Smooth muscle cell (in vitro differentiated cells): Measurements from ENCODE around the gene P2RX2. TPM values are rescaled to one million over a fixed set of nuclear protein-coding genes. Genes with fewer than 3 reads are reported as not detected.

Source experiments
- DNase-seq: peaks from one replicate; lab custom pipeline; 2025; ENCODE audit not compliant: unreplicated experiment; lab: John Stamatoyannopoulos, UW
- H2AFZ ChIP-seq: fragments of 200-600 bp; sonication (generic); 2 replicates; pipeline ENCODE4 v1.6.0; 2016; ENCODE audit warnings: antibody characterized with exemption, low read depth, mild to moderate bottlenecking
- H3F3A ChIP-seq: fragments of 200-600 bp; sonication (generic); 2 replicates; pipeline ENCODE4 v1.6.0; 2017; ENCODE audit warnings: antibody characterized with exemption, low read depth
- H3K27ac ChIP-seq: fragments of 200-600 bp; sonication (generic); 2 replicates; pipeline ENCODE4 v1.5.1; 2016; ENCODE audit warnings: low read depth, mild to moderate bottlenecking
- H3K27me3 ChIP-seq: fragments of 200-600 bp; sonication (generic); 2 replicates; pipeline ENCODE4 v1.6.1; 2016; ENCODE audit warnings: low read depth, mild to moderate bottlenecking
- H3K36me3 ChIP-seq: fragments of 200-600 bp; sonication (generic); 2 replicates; pipeline ENCODE4 v1.5.1; 2016; ENCODE audit warnings: low read depth
- H3K4me1 ChIP-seq: fragments of 200-600 bp; sonication (generic); 2 replicates; pipeline ENCODE4 v1.5.1; 2016; ENCODE audit warnings: low read depth
- H3K4me2 ChIP-seq: fragments of 200-600 bp; sonication (generic); 2 replicates; pipeline ENCODE4 v1.6.0; 2016; ENCODE audit warnings: mild to moderate bottlenecking
- H3K4me3 ChIP-seq: fragments of 200-600 bp; sonication (generic); 2 replicates; pipeline ENCODE4 v1.5.1; 2016; ENCODE audit warnings: mild to moderate bottlenecking
- H3K79me2 ChIP-seq: fragments of 200-600 bp; sonication (generic); 2 replicates; pipeline ENCODE4 v1.6.0; 2016; ENCODE audit warnings: low read depth, mild to moderate bottlenecking
- H3K9ac ChIP-seq: fragments of 200-600 bp; sonication (generic); 2 replicates; pipeline ENCODE4 v1.6.0; 2016; ENCODE audit warnings: low read depth
- H3K9me3 ChIP-seq: fragments of 200-600 bp; sonication (generic); replicated peaks from 2 replicates; pipeline ENCODE4 v1.5.1; 2016; ENCODE audit warnings: low read depth
- H4K20me1 ChIP-seq: fragments of 200-600 bp; sonication (generic); 2 replicates; pipeline ENCODE4 v1.6.0; 2016; ENCODE audit warnings: low read depth
- WGBS: methylation state at CpG from one replicate; pipeline ENCODE4 v1.1.7; 2016; ENCODE audit warnings: low lambda C conversion rate; 5-methylcytosine and 5-hydroxymethylcytosine counted together
- microRNA-seq: library from miRNA; unstranded; fragments of <30 nt; microRNA quantifications from one replicate; pipeline ENCODE4, GENCODE V29; 2016; ENCODE audit warnings: borderline number of aligned reads
- polyA plus RNA-seq: library from polyadenylated mRNA; unstranded; fragments of >200 nt; fragmentation: Nextera tagmentation; extraction: Ambion mirVana; gene quantifications from 2 replicates; pipeline ENCODE4 v1.2.1, GENCODE V29; 2016
- small RNA-seq: library from RNA; depleted of rRNA; stranded (forward); fragments of <200 nt; gene quantifications from one replicate; pipeline ENCODE3, GENCODE V24; 2014
- total RNA-seq: library from RNA; depleted of rRNA; stranded (reverse); fragments of >200 nt; gene quantifications from 2 replicates; pipeline ENCODE4 v1.2.3, GENCODE V29; 2014
- TF ChIP-seq, protein P1 (sequence below): fragments of 200-600 bp; sonication (generic); IDR thresholded peaks from 2 replicates; pipeline ENCODE4 v1.5.1; 2017; ENCODE audit warnings: borderline replicate concordance, mild to moderate bottlenecking, antibody characterized with exemption; ENCODE audit not compliant: insufficient read depth, poor library complexity, severe bottlenecking

Gene P2RX2
- total and polyA plus RNA-seq, 2 experiments from 2014 or later = not detected

DNA sequence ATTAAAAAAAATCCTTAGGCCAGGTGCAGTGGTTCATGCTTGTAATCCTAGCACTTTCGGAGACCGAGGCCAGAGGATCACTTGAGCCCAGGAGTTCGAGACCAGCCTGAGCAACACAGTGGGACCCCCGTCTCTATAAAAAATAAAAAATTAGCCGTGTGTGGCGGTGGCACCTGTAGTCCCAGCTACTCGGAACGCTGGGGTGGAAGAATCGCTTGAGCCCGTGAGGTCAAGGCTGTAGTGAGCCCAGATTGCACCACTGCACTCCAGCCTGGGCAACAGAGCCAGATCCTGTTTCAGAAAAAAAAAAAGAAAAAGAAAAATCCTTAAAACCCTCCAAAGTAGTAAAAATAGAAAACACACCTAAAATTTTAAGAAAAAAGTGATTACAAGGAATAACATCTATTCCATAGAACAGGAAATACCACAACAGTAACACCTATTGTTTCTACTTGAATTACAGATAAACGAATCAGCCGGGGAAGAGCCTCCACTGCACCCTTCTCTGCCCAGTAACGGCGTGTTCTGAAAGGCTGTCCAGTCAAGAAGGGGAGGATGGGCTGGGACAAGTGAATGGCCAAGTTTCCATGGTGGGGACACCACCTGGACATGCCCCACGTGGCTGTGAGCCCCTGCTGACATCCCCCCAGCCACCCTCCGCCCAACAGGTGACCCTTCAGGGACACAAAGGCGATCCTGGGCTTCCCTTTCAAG is 50.7 kb downstream of the P2RX2 start:
- Histone ChIP-seq H3K79me2 (no peaks in the 10 kb centered on the region), H3K27me3 (no peaks in the 10 kb centered on the region), H2AFZ (no peak overlapping the region), H3K4me3 (no peak overlapping the region), H4K20me1 (no peaks in the 10 kb centered on the region), H3K4me1 (no peaks in the 10 kb centered on the region), H3K4me2 (no peak overlapping the region), H3K27ac (no peak overlapping the region), H3K36me3 (no peaks in the 10 kb centered on the region), H3K9me3 (no peaks in the 10 kb centered on the region), H3F3A (no peaks in the 10 kb centered on the region), H3K9ac (no peak overlapping the region)
- DNase-seq = no peak
- WGBS = 97% methylated on average over 17 of the region's 17 CpGs
- TF ChIP-seq, protein P1, sequence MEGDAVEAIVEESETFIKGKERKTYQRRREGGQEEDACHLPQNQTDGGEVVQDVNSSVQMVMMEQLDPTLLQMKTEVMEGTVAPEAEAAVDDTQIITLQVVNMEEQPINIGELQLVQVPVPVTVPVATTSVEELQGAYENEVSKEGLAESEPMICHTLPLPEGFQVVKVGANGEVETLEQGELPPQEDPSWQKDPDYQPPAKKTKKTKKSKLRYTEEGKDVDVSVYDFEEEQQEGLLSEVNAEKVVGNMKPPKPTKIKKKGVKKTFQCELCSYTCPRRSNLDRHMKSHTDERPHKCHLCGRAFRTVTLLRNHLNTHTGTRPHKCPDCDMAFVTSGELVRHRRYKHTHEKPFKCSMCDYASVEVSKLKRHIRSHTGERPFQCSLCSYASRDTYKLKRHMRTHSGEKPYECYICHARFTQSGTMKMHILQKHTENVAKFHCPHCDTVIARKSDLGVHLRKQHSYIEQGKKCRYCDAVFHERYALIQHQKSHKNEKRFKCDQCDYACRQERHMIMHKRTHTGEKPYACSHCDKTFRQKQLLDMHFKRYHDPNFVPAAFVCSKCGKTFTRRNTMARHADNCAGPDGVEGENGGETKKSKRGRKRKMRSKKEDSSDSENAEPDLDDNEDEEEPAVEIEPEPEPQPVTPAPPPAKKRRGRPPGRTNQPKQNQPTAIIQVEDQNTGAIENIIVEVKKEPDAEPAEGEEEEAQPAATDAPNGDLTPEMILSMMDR = no peak

Small RNA genes within 50 kb of the gene (microRNA-seq; reads per million reads assigned to microRNA genes)
- gene MIR6763 = not detected

Small RNA genes within 50 kb of the gene (small RNA-seq; reads per million reads assigned to genes)
- not detected for gene MIR6763

Other genes starting within 250 kb of the P2RX2 start
- 2.3 and 7.9 TPM in 2 replicates for gene FBRSL1, start 128.6 kb upstream of the P2RX2 start, total RNA-seq
- gene FBRSL1, start 128.6 kb upstream of the P2RX2 start, polyA plus RNA-seq = 17.6 and 31.4 TPM in 2 replicates
- not detected in 2 replicates for gene LRCOL1, start 8.2 kb upstream of the P2RX2 start, total RNA-seq
- gene LRCOL1, start 8.2 kb upstream of the P2RX2 start, polyA plus RNA-seq = not detected in 2 replicates
- gene POLE, start 68.6 kb downstream of the P2RX2 start, total RNA-seq = 11.0 and 11.5 TPM in 2 replicates
- gene POLE, start 68.6 kb downstream of the P2RX2 start, polyA plus RNA-seq = 8.5 and 9.2 TPM in 2 replicates
- gene PXMP2, start 68.8 kb downstream of the P2RX2 start, total RNA-seq = 14.7 and 28.9 TPM in 2 replicates
- 23.8 and 25.0 TPM in 2 replicates for gene PXMP2, start 68.8 kb downstream of the P2RX2 start, polyA plus RNA-seq
- 16.4 and 16.8 TPM in 2 replicates for gene PGAM5, start 92.1 kb downstream of the P2RX2 start, total RNA-seq
- gene PGAM5, start 92.1 kb downstream of the P2RX2 start, polyA plus RNA-seq = 13.5 and 17.7 TPM in 2 replicates
- gene ANKLE2, start 143.1 kb downstream of the P2RX2 start, total RNA-seq = 90.5 and 94.8 TPM in 2 replicates
- 56.4 and 79.8 TPM in 2 replicates for gene ANKLE2, start 143.1 kb downstream of the P2RX2 start, polyA plus RNA-seq
- 34.5 and 60.1 TPM in 2 replicates for gene GOLGA3, start 210.1 kb downstream of the P2RX2 start, total RNA-seq
- 25.1 and 53.1 TPM in 2 replicates for gene GOLGA3, start 210.1 kb downstream of the P2RX2 start, polyA plus RNA-seq